ENCODE data around the gene ASPG. TPM values are rescaled to one million over a fixed set of nuclear protein-coding genes. Genes with fewer than 3 reads are reported as not detected.

ASPG gene
- total and polyA plus RNA-seq, 2 experiments from 2014 or later = 5.9 to 20.3 TPM

- no peak overlapping the region for H3K4me2 ChIP-seq
- no peak overlapping the region for H3K27ac ChIP-seq
- DNase-seq (ENCODE audit: low spot score) = no peak
- no peaks in the 10 kb centered on the region for H4K20me1 ChIP-seq (ENCODE audit: insufficient read depth, poor library complexity, severe bottlenecking)
- H3K27me3 ChIP-seq = no peaks in the 10 kb centered on the region
- no peak overlapping the region for H2AFZ ChIP-seq
- WGBS (ENCODE audit: low lambda C conversion rate, missing lambda C conversion rate) = 79% methylated on average over 51 of the region's 51 CpGs
- H3K9me2 ChIP-seq (replicated peaks; ENCODE audit: insufficient read depth) = no peaks in the 10 kb centered on the region
- no peak overlapping the region for H3K4me3 ChIP-seq
- H3K9me3 ChIP-seq (ENCODE audit: low read depth) = no peaks in the 10 kb centered on the region
- no peaks in the 10 kb centered on the region for H3K36me3 ChIP-seq (replicated peaks; ENCODE audit: insufficient read depth, low read depth)
- H3K4me1 ChIP-seq (ENCODE audit: insufficient read depth) = no peaks in the 10 kb centered on the region
- no peaks in the 10 kb centered on the region for H3K79me2 ChIP-seq
- TF ChIP-seq, protein P1, sequence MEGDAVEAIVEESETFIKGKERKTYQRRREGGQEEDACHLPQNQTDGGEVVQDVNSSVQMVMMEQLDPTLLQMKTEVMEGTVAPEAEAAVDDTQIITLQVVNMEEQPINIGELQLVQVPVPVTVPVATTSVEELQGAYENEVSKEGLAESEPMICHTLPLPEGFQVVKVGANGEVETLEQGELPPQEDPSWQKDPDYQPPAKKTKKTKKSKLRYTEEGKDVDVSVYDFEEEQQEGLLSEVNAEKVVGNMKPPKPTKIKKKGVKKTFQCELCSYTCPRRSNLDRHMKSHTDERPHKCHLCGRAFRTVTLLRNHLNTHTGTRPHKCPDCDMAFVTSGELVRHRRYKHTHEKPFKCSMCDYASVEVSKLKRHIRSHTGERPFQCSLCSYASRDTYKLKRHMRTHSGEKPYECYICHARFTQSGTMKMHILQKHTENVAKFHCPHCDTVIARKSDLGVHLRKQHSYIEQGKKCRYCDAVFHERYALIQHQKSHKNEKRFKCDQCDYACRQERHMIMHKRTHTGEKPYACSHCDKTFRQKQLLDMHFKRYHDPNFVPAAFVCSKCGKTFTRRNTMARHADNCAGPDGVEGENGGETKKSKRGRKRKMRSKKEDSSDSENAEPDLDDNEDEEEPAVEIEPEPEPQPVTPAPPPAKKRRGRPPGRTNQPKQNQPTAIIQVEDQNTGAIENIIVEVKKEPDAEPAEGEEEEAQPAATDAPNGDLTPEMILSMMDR (IDR thresholded peaks at IDR 0.05; ENCODE audit: poor library complexity) = no peak
- TF ChIP-seq EZH2 (IDR thresholded peaks at IDR 0.05; ENCODE audit: borderline replicate concordance) (no peak), EZH2phosphoT487 (IDR thresholded peaks at IDR 0.05; ENCODE audit: low read depth, severe bottlenecking, unreplicated experiment) (no peak)
Observed at GRCh38 chr14:104158827-104159798, 73.6 kb downstream of the ASPG start.

DNA sequence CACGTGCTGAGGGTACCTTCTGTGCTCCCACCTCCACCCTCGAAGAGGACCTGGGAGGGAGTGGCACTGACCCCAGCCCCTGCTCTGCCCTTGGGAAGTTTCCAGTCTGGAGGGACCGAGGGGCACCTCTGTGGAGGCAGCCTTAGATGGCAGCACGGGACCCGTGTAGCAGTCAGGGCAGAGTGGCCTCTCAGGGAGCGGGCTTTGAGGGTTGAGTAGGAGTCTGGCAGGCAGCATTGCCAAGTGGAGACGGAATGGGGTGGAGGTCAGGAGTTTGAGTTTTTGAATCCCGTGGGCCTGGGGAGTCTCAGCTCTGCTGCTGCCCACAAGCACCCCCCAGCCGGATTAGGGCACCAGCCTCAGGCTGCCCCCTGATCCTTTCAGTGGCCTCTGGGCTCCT lies 74.5 kb downstream of the ASPG start:
- H2AFZ ChIP-seq = no peak overlapping the region
- no peak overlapping the region for H3K4me2 ChIP-seq
- no peaks in the 10 kb centered on the region for H3K9me2 ChIP-seq (replicated peaks; ENCODE audit: insufficient read depth)
- H3K27me3 ChIP-seq = no peaks in the 10 kb centered on the region
- no peak overlapping the region for H3K27ac ChIP-seq
- no peaks in the 10 kb centered on the region for H3K36me3 ChIP-seq (replicated peaks; ENCODE audit: insufficient read depth, low read depth)
- no peaks in the 10 kb centered on the region for H3K4me1 ChIP-seq (ENCODE audit: insufficient read depth)
- TF ChIP-seq EZH2 (IDR thresholded peaks at IDR 0.05; ENCODE audit: borderline replicate concordance) (no peak), EZH2phosphoT487 (IDR thresholded peaks at IDR 0.05; ENCODE audit: low read depth, severe bottlenecking, unreplicated experiment) (no peak)
- TF ChIP-seq, protein P1 (IDR thresholded peaks at IDR 0.05; ENCODE audit: poor library complexity) = no peak
- H4K20me1 ChIP-seq (ENCODE audit: insufficient read depth, poor library complexity, severe bottlenecking) = no peaks in the 10 kb centered on the region
- no peaks in the 10 kb centered on the region for H3K9me3 ChIP-seq (ENCODE audit: low read depth)
- no peaks in the 10 kb centered on the region for H3K79me2 ChIP-seq
- no peak for DNase-seq (ENCODE audit: low spot score)
- H3K4me3 ChIP-seq = no peak overlapping the region
- WGBS (ENCODE audit: low lambda C conversion rate, missing lambda C conversion rate) = 94% methylated on average over 8 of the region's 9 CpGs

GRCh38 chr14:104161602-104162367 lies 76.3 kb downstream of the ASPG start:
- 83% methylated on average over 23 of the region's 23 CpGs for WGBS (ENCODE audit: low lambda C conversion rate, missing lambda C conversion rate)

More at GRCh38 chr14:104161602-104162367, 76.3 kb downstream of the ASPG start:
- Histone ChIP-seq H3K36me3 (replicated peaks; ENCODE audit: insufficient read depth, low read depth) (no peaks in the 10 kb centered on the region), H4K20me1 (ENCODE audit: insufficient read depth, poor library complexity, severe bottlenecking) (no peaks in the 10 kb centered on the region), H2AFZ (no peak overlapping the region), H3K4me2 (no peak overlapping the region), H3K79me2 (no peaks in the 10 kb centered on the region), H3K4me1 (ENCODE audit: insufficient read depth) (no peaks in the 10 kb centered on the region), H3K4me3 (no peak overlapping the region), H3K9me2 (replicated peaks; ENCODE audit: insufficient read depth) (no peaks in the 10 kb centered on the region), H3K27ac (no peak overlapping the region), H3K27me3 (no peaks in the 10 kb centered on the region), H3K9me3 (ENCODE audit: low read depth) (no peaks in the 10 kb centered on the region)
- DNase-seq (ENCODE audit: low spot score) = no peak
- no peak for TF ChIP-seq EZH2 (IDR thresholded peaks at IDR 0.05; ENCODE audit: borderline replicate concordance)
- TF ChIP-seq EZH2phosphoT487 (IDR thresholded peaks at IDR 0.05; ENCODE audit: low read depth, severe bottlenecking, unreplicated experiment) = no peak
- TF ChIP-seq, protein P1 (IDR thresholded peaks at IDR 0.05; ENCODE audit: poor library complexity) = no peak

Data from hepatocyte (in vitro differentiated cells).